H9 (cell line): ENCODE measurements around the gene GPR153. TPM values are rescaled to one million over a fixed set of nuclear protein-coding genes. Genes with fewer than 3 reads are reported as not detected.

ENCODE experiments used
- DNase-seq: peaks from one replicate; pipeline ENCODE4 v3.0.0-alpha.2; 2017
- H2AFZ ChIP-seq: one replicate; pipeline ENCODE4 v1.6.1; 2013; ENCODE audit warnings: mild to moderate bottlenecking, low read length, control low read depth, moderate library complexity
- H2AK5ac ChIP-seq: 2 replicates; pipeline ENCODE4 v1.6.1; 2013; ENCODE audit warnings: low read length, control low read depth, mixed read lengths; ENCODE audit not compliant: insufficient read length
- H2BK120ac ChIP-seq: one replicate; pipeline ENCODE4 v1.6.1; 2013; ENCODE audit warnings: low read depth, mild to moderate bottlenecking, low read length, control low read depth, inconsistent platforms; ENCODE audit not compliant: poor library complexity, severe bottlenecking
- H2BK12ac ChIP-seq: 2 replicates; pipeline ENCODE4 v1.6.1; 2013; ENCODE audit warnings: low read length, control low read depth, mixed read lengths, low read depth; ENCODE audit not compliant: insufficient read length
- H2BK15ac ChIP-seq: 2 replicates; pipeline ENCODE4 v1.6.1; 2013; ENCODE audit warnings: low read depth, low read length, control low read depth
- H2BK20ac ChIP-seq: one replicate; pipeline ENCODE4 v1.6.1; 2013; ENCODE audit warnings: low read depth, mild to moderate bottlenecking, low read length, control low read depth, inconsistent platforms; ENCODE audit not compliant: poor library complexity, severe bottlenecking
- H2BK5ac ChIP-seq: 2 replicates; pipeline ENCODE4 v1.6.1; 2013; ENCODE audit warnings: low read length, control low read depth, mixed read lengths; ENCODE audit not compliant: insufficient read length
- H3K14ac ChIP-seq: 2 replicates; pipeline ENCODE4 v1.6.1; 2013; ENCODE audit warnings: low read length, control low read depth; ENCODE audit not compliant: insufficient read depth
- H3K18ac ChIP-seq: 2 replicates; pipeline ENCODE4 v1.6.1; 2013; ENCODE audit warnings: low read depth, mild to moderate bottlenecking, mixed read lengths, low read length, control low read depth; ENCODE audit not compliant: insufficient read length
- H3K23ac ChIP-seq: 2 replicates; pipeline ENCODE4 v1.6.1; 2013; ENCODE audit warnings: low read length, control low read depth, mixed read lengths, low read depth; ENCODE audit not compliant: insufficient read length
- H3K23me2 ChIP-seq: 2 replicates; pipeline ENCODE4 v1.6.1; 2013; ENCODE audit warnings: low read depth, mild to moderate bottlenecking, mixed read lengths, low read length, control low read depth; ENCODE audit not compliant: insufficient read length, poor library complexity, severe bottlenecking
- H3K27ac ChIP-seq: 2 replicates; pipeline ENCODE4 v1.5.1; 2013; ENCODE audit warnings: low read length, control low read depth, mixed read lengths, low read depth; ENCODE audit not compliant: insufficient read length
- H3K27me3 ChIP-seq: 2 replicates; pipeline ENCODE4 v1.6.1; 2013; ENCODE audit warnings: low read length, control low read depth, inconsistent platforms; ENCODE audit not compliant: insufficient read depth
- H3K4ac ChIP-seq: 2 replicates; pipeline ENCODE4 v1.6.1; 2013; ENCODE audit warnings: low read depth, mild to moderate bottlenecking, control low read depth, inconsistent platforms, low read length, moderate library complexity
- H3K4me1 ChIP-seq: 2 replicates; pipeline ENCODE4 v1.6.1; 2013; ENCODE audit warnings: low read length, control low read depth, inconsistent platforms; ENCODE audit not compliant: insufficient read depth
- H3K4me2 ChIP-seq: 2 replicates; pipeline ENCODE4 v1.6.1; 2013; ENCODE audit warnings: low read length, control low read depth, mixed read lengths; ENCODE audit not compliant: insufficient read length, insufficient read depth
- H3K56ac ChIP-seq: 2 replicates; pipeline ENCODE4 v1.6.1; 2013; ENCODE audit warnings: low read depth, mild to moderate bottlenecking, mixed read lengths, low read length, control low read depth; ENCODE audit not compliant: insufficient read length
- H3K79me1 ChIP-seq: 2 replicates; pipeline ENCODE4 v1.6.1; 2013; ENCODE audit warnings: low read depth, mild to moderate bottlenecking, moderate library complexity, low read length, control low read depth, inconsistent platforms; ENCODE audit not compliant: insufficient read depth, poor library complexity, severe bottlenecking
- H3K79me2 ChIP-seq: 2 replicates; pipeline ENCODE4 v1.6.1; 2013; ENCODE audit warnings: low read length, control low read depth, inconsistent platforms; ENCODE audit not compliant: insufficient read depth
- H3K9ac ChIP-seq: 2 replicates; pipeline ENCODE4 v1.6.1; 2013; ENCODE audit warnings: low read length, control low read depth, mixed read lengths; ENCODE audit not compliant: insufficient read length; ENCODE audit errors: extremely low read depth
- H3K9me3 ChIP-seq: one replicate; pipeline ENCODE4 v1.6.1; 2013; ENCODE audit warnings: low read depth, low read length, inconsistent platforms; ENCODE audit not compliant: control insufficient read depth
- H3T11ph ChIP-seq: one replicate; pipeline ENCODE4 v1.6.1; 2013; ENCODE audit warnings: mild to moderate bottlenecking, low read length, control low read depth, inconsistent platforms
- H4K20me1 ChIP-seq: one replicate; pipeline ENCODE4 v1.6.1; 2013; ENCODE audit not compliant: control insufficient read depth, insufficient read length, insufficient read depth
- H4K5ac ChIP-seq: 2 replicates; pipeline ENCODE4 v1.6.1; 2013; ENCODE audit warnings: low read depth, mild to moderate bottlenecking, mixed read lengths, low read length, control low read depth; ENCODE audit not compliant: insufficient read length
- H4K8ac ChIP-seq: replicated peaks from 2 replicates; pipeline ENCODE4 v1.6.1; 2013; ENCODE audit warnings: low read length, control low read depth, mixed read lengths, low read depth; ENCODE audit not compliant: insufficient read length
- H4K91ac ChIP-seq: 2 replicates; pipeline ENCODE4 v1.6.1; 2013; ENCODE audit warnings: low read depth, mild to moderate bottlenecking, moderate library complexity, mixed read lengths, low read length, control low read depth; ENCODE audit not compliant: insufficient read length
- H3K27ac Mint-ChIP-seq, 3 experiments: 2 replicates in 2 of 3; 3 replicates in 1 of 3; pipeline ENCODE4 v1.8.0; 2020 to 2021; ENCODE audit warnings: mixed read lengths in 3 of 3, mild to moderate bottlenecking in 1 of 3, moderate library complexity in 1 of 3
- H3K27me3 Mint-ChIP-seq: 2 replicates; pipeline ENCODE4 v1.8.0; 2021; ENCODE audit warnings: low read depth, mild to moderate bottlenecking, moderate library complexity, mixed read lengths
- H3K36me3 Mint-ChIP-seq, 3 experiments: 2 replicates in 2 of 3; 3 replicates in 1 of 3; pipeline ENCODE4 v1.8.0; 2020 to 2021; ENCODE audit warnings: low read depth in 3 of 3, mixed read lengths in 3 of 3; ENCODE audit not compliant: insufficient read depth in 1 of 3
- H3K4me1 Mint-ChIP-seq, 2 experiments: 2 replicates each; pipeline ENCODE4 v1.8.0; 2020; ENCODE audit warnings: mixed read lengths in 2 of 2
- H3K4me3 Mint-ChIP-seq, 2 experiments: 2 replicates in 1 of 2; 3 replicates in 1 of 2; pipeline ENCODE4 v1.8.0; 2020 to 2021; ENCODE audit warnings: mild to moderate bottlenecking in 2 of 2, mixed read lengths in 2 of 2, moderate library complexity in 1 of 2
- H3K9me3 Mint-ChIP-seq, 2 experiments: 2 replicates in 1 of 2; 3 replicates in 1 of 2; pipeline ENCODE4 v1.8.0; 2020; ENCODE audit warnings: mild to moderate bottlenecking in 2 of 2, mixed read lengths in 2 of 2, moderate library complexity in 1 of 2
- WGBS: extraction: QIAGEN DNeasy Blood & Tissue Kit; methylation state at CpG from one replicate; pipeline ENCODE4 v1.1.7; 2013; ENCODE audit warnings: missing lambda C conversion rate, low lambda C conversion rate, mixed read lengths; ENCODE audit not compliant: insufficient read length; ENCODE audit errors: extremely low coverage; 5-methylcytosine and 5-hydroxymethylcytosine counted together
- total RNA-seq: library from RNA; stranded (reverse); gene quantifications from 2 replicates; pipeline ENCODE4 v1.2.1, GENCODE V29; 2021
- TF ChIP-seq, protein P1 (sequence below): fragments of 200-600 bp; sonication (generic); conservative IDR thresholded peaks from 3 replicates; pipeline ENCODE4 v1.8.0; 2021; ENCODE audit warnings: antibody characterized with exemption, mild to moderate bottlenecking

Gene GPR153
- total RNA-seq, 1 experiment from 2014 or later = 8.9 TPM

GRCh38 chr1:6267686-6268322, 6.9 kb upstream of the GPR153 start:
- Mint-ChIP-seq H3K4me3 (no peak overlapping the region; a peak in 1 of 5 replicates), H3K27me3 (peaks cover 1% of the 10 kb centered on the region; the same call in 1 of the 2 replicates), H3K4me1 (peaks cover 4 to 11% of the 10 kb centered on the region in 2 experiments), H3K27ac (peak overlapping the region in 1 of 3 experiments; percentile 54; a peak in 1 of 7 replicates), H3K9me3 (no peaks in the 10 kb centered on the region), H3K36me3 (peaks cover 0 to 4% (median 0%) of the 10 kb centered on the region in 3 experiments; a peak in 1 of 7 replicates)
- Histone ChIP-seq H2BK12ac (no peak overlapping the region), H3K23ac (no peak overlapping the region), H3K27ac (no peak overlapping the region), H3K27me3 (no peaks in the 10 kb centered on the region), H4K20me1 (no peaks in the 10 kb centered on the region), H3K56ac (no peak overlapping the region), H4K5ac (no peak overlapping the region), H3T11ph (no peak overlapping the region), H4K8ac (no peak overlapping the region), H3K79me1 (no peaks in the 10 kb centered on the region), H3K4me2 (no peak overlapping the region), H3K18ac (no peak overlapping the region), H3K4me1 (no peaks in the 10 kb centered on the region), H2AK5ac (no peak overlapping the region), H3K79me2 (no peaks in the 10 kb centered on the region), H2BK20ac (no peak overlapping the region), H3K23me2 (no peaks in the 10 kb centered on the region), H2BK5ac (no peak overlapping the region), H3K14ac (no peak overlapping the region), H2BK15ac (no peak overlapping the region), H3K9me3 (no peaks in the 10 kb centered on the region), H3K9ac (no peak overlapping the region), H2AFZ (no peak overlapping the region), H2BK120ac (no peak overlapping the region), H3K4ac (no peak overlapping the region), H4K91ac (no peak overlapping the region)
- TF ChIP-seq, protein P1, sequence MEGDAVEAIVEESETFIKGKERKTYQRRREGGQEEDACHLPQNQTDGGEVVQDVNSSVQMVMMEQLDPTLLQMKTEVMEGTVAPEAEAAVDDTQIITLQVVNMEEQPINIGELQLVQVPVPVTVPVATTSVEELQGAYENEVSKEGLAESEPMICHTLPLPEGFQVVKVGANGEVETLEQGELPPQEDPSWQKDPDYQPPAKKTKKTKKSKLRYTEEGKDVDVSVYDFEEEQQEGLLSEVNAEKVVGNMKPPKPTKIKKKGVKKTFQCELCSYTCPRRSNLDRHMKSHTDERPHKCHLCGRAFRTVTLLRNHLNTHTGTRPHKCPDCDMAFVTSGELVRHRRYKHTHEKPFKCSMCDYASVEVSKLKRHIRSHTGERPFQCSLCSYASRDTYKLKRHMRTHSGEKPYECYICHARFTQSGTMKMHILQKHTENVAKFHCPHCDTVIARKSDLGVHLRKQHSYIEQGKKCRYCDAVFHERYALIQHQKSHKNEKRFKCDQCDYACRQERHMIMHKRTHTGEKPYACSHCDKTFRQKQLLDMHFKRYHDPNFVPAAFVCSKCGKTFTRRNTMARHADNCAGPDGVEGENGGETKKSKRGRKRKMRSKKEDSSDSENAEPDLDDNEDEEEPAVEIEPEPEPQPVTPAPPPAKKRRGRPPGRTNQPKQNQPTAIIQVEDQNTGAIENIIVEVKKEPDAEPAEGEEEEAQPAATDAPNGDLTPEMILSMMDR = no peak
- no peak for DNase-seq
- WGBS = no CpG with 5 or more reads among the region's 12 CpGs
